ENCODE results near the gene TRAK2.

The TRAK2 gene

DNA sequence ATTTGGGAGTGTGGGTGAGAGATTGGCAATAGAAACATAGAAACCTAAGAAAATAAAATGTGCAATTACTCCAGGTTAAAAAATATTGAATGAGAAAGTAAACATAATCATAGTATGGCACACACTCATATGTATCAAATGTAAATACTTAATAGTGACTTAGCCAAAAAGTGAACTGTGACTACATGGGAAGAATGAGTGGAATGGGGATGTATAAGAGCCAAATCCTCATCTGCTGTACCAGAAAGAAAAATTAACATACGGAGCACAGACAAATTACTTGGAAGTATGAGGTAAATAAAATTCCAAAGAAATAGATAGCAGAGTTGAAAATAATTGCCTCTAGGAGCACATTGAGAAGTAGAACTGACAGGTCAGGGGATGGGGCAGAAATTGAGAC lies 98.1 kb downstream of the TRAK2 start:
- no peak for DNase-seq

DNA sequence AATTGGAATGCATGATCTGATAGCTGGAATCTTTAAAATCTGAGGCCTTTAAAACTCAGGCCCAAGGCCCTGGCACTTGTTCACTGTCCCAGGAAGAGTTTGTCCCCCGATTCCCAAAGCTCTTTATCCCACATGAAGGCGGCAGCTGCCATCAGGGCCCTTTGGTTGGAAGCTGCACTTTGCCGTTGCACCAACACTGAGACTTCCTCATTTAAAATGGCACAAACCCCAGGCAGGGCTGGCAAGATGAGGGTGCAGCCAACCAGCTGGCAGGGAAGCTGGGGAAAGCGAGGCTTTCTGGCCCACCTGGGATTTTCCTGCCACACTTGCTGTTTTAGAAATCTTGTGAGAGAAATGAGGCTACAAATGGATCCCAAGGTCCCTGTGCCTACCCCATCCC lies 100.4 kb downstream of the TRAK2 start:
- DNase-seq = no peak

DNA sequence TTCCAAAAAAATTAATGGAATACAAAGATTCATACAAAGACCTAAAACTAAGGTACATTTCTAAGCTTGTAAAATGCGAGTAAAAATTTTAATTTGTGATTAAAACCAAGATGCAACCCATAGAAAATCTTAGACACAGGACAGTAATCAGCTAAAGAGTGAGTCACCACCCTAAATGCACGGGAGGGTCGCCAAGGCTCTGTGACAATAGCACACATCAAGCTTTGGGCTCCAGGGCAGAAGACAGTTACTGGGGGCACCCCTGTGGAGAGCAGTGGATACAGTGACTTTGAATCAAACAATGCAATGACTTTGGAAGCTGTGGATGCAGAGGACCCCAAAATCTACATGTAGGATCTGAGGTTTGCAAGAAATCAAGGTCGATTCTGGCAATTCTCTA lies 101.7 kb downstream of the TRAK2 start:
- peak; percentile 34 for DNase-seq

DNA sequence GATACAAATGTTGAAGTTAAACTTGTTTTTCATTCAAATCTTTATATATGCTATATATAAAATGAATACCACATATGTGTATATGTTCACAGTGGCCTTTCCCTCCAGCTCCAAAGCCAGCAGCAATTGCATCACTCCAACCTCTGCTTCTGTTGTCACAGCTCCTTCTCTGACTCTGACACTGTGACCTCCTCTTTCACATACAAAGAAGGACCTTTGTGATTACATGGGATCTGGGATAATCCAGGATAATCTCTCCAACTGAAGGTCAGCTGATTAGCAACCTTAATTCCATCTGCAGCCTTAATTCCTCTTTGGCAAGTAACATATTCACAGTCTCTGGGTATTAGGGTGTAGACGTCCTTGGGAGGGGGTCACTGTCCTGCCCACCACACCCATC lies 102.5 kb downstream of the TRAK2 start:
- peak; percentile 98 for DNase-seq

DNA sequence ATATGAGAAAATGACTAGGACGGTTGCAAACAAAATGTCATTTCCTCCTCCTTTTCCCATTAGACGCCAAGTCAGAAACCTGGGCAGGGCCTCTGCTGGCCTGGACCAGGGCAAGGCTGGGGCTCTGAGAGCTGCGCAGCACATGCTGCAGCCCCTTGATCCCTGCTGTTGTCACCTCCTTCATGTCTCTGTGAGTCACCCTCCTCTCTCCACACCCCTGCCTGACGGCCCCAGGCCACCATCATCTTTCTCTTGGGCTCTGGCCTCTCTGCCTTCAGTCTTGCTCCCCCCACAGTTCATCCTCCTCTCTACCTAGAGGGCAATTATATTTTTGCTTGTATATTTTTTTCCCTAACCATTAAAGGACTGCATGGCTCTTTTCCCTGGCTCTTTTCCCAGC lies 104.1 kb downstream of the TRAK2 start:
- peak; percentile 53 for DNase-seq

DNA sequence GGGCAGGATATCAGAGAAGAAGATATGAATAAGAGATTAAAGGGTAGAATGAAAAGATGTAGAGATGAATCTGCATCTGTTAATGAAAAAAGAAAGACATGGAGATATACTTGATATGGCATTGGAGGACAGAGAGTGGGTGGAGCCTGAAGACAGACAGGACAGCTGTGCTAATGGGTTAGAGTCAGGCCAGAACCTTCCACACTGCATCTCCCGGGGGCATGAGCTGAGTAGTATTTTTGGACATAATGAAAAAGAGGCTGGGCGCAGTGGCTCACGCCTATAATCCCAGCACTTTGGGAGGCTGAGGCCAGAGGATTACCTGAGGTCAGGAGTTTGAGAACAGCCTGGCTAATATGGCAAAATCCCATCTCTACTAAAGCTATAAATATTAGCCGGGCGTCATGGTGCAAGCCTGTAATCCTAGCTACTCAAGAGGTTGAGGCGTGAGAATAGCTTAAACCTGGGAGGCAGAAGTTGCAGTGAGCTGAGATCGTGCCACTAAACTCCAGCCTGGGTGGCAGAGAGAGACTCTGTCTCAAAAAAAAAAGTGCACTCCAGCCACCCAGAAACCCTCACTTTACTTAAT lies 105.5 kb downstream of the TRAK2 start:
- peak; percentile 97 for DNase-seq

DNA sequence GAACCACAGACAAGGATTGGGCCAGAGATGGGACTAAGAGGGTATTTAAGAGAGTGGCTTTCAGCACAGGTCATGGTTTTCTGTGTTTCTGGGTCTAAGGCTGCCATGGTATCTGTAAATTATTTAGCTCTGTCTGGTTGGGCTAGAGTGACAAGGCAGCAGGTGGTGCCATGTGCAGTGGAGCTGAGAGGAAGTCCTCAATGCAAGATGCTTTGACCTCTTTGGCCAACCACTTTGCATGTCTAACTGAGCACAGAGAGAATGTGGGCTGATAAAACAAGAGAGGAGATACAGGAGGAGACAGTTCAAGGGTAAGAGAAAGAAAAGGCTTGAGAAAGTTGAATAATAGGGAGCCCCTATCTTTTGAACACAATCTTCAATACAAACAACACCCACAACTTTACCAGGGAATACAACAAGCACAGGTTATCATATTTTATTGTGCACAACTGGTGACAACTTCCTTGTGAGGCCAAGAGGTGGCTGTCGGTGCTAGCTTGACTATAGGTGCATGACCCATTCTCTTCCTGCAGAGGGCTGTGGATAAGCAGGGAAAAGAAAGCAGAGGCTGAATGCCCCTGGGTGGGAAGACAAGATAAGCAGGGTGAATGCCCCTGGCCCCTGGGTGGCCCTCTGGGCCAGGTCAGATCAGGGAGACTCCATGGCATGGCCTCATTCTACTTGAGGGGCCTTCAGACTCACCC lies 106.4 kb downstream of the TRAK2 start:
- peak; percentile 52 for DNase-seq

DNA sequence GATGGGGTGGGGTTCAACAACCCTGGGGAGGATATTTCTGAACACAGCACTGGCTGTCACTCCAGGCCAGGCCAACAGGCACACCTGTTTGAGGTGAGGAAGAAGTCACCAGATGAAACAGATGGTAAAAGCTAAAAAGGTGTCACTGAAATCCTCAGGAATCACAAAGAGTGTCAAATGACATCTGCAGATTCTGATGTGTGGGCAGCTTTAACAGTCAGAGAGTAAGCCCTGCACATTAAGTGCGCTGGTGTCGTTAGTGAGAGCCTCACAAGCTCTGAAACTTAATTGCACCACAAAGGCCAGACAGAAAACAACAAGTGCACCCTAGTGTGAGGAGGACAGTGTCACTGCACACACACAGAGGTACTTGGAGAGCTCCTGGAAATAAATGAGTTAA lies 107.7 kb downstream of the TRAK2 start:
- peak; percentile 68 for DNase-seq

DNA sequence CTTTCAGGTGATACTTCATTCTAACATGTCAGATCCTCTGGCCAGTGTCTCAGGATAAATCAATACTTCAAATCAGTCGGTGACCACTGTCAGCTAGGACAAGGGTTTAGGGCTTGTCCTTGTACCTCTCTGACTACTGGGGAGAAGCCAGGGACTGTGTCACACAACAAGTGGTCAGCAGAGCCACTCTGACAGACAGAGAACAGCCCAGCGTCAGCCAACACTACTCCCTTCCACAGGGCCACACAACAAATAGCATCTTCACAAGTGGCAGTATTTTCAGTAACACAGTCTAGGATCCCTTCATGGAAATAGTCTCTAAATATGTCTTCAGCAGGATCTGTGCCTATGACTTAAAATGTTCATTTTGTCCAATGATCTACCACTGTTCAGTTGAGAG lies 108.3 kb downstream of the TRAK2 start:
- no peak for DNase-seq

DNA sequence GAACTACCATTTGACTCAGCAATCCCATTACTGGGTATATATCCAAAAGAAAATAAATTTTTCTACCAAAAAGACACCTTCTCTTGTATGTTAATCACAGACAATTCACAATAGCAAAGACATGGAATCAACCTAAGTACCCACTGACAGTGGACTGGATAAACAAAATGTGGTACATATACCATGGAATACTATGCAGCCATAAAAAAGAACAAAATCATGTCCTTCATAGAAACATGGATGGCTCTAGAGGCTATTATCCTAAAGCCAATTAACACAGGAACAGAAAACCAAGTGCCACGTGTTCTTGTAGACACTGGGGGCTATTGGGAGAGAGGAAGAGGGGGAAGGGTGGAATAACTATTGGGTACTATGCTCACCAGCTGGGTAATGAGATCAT lies 121.8 kb downstream of the TRAK2 start:
- no peak for DNase-seq

DNA sequence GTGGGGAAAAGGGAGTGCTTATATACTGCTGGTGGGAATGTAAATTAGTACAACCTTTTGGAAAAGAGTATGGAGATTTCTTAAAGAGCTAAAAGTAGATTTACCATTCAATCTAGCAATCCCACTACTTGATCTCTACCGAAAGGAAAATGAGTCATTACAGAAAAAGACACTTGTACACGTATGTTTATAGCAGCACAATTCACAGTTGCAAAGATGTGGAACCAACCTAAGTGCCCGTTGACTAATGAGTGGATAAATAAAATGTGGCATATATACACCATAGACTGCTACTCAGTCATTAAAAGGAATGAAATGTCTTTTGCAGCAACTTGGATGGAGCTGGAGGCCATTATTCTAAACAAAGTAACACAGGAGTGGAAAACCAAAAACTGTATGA lies 123.6 kb downstream of the TRAK2 start:
- DNase-seq = no peak

All from NCI-H82 (cell line).